GM10248 (cell line): ENCODE measurements around the gene VAT1L.
"Not testable (repeated sequence)": the region's sequence is repeated elsewhere in the genome, so short reads cannot be mapped to it uniquely, and the experiment has no call there.

ENCODE experiments used
- CTCF ChIA-PET: fragments of 300-600 bp; sonication (Branson Sonifier 250); formaldehyde crosslinking; extraction: SDS; loops from one replicate; lab custom pipeline; 2021; ENCODE audit warnings: antibody characterized with exemption; lab: Yijun Ruan, JAX
- POLR2A ChIA-PET: fragments of 350-650 bp; sonication (Branson Sonifier 250); formaldehyde crosslinking; extraction: SDS; loops from one replicate; lab custom pipeline; 2020; ENCODE audit warnings: antibody characterized with exemption; lab: Yijun Ruan, JAX
- DNase-seq: peaks from one replicate; pipeline ENCODE4 v3.0.0; 2012; ENCODE audit errors: extremely low spot score
- TF ChIP-seq, protein P1 (sequence below): IDR thresholded peaks from 2 replicates; pipeline ENCODE4 v1.5.1; 2012; ENCODE audit warnings: mild to moderate bottlenecking, low read depth; ENCODE audit errors: extremely low read depth, missing control alignments, control extremely low read depth

VAT1L gene

DNA sequence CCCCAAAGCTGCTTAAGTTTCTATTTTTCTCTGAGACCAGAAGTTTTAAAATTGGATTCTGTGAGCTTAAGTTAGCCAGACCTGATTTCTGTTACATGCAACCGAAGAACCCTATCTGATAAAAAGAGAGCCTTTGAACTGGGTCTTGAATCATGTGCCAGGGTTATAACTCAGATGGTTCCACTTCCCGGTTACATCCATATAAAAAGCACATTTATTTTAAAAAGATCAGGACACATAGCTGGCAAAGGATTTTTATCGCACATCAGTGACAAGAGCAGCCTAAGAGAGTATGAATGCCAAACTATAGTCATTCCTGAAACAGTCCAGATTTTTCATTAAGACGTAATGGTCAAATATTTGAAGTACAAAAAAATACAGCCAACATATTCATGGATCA, 201.5 kb downstream of the VAT1L start:
- CTCF ChIA-PET, result interaction anchor here (4.1 kb wide), 1 partner anchor 13 kb away, joined by 24 read pairs; no protein-coding TSS in a partner anchor
- DNase-seq, result no peak
- POLR2A ChIA-PET, result no interaction called here
- TF ChIP-seq, protein P1, sequence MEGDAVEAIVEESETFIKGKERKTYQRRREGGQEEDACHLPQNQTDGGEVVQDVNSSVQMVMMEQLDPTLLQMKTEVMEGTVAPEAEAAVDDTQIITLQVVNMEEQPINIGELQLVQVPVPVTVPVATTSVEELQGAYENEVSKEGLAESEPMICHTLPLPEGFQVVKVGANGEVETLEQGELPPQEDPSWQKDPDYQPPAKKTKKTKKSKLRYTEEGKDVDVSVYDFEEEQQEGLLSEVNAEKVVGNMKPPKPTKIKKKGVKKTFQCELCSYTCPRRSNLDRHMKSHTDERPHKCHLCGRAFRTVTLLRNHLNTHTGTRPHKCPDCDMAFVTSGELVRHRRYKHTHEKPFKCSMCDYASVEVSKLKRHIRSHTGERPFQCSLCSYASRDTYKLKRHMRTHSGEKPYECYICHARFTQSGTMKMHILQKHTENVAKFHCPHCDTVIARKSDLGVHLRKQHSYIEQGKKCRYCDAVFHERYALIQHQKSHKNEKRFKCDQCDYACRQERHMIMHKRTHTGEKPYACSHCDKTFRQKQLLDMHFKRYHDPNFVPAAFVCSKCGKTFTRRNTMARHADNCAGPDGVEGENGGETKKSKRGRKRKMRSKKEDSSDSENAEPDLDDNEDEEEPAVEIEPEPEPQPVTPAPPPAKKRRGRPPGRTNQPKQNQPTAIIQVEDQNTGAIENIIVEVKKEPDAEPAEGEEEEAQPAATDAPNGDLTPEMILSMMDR, result no peak

DNA sequence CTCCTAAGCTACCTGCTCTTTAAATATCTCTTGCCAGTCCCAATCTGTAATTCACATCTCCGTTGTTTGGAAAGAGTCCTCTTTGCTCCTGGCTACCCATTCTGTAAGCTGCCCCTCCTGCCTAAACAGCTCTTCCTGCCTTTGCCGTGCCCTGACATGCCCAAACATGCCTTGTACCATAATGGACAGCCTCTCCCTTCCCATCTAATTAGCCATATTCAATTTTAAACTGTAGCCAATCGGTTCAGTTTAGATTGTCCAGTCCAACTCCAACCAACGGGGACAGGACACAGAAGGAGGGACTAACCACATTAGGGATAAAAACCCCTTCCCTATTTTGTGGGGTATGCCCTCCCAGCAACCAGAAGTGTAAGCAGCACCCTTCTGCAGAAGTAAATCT, 203.3 kb downstream of the VAT1L start:
- POLR2A ChIA-PET, result no interaction called here
- no peak for DNase-seq
- TF ChIP-seq, protein P1, result no peak
- CTCF ChIA-PET, result interaction anchor here (0.7 to 3.5 kb wide), 5 partner anchors 11 to 26 kb away, joined by 3 to 20 read pairs (median 3); no protein-coding TSS in a partner anchor

DNA sequence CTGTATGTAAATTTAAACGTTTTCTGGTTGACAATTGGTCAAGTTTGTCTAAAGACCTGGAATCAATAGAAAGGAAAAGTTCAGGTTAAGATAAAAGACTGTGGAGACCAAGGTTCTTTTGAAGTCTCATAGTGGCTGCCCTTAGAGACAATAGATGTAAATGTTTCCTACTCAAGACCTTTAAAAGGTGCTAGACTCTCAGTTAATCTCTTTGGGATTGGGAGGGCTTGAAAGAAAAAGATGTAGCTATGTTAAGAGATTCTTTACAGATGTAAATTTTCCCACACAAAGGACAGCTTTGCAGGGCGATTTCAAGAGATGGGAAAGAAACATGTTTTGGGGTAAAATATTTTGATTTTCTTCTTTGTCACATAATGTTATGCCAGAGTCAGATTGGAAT, 204.0 kb downstream of the VAT1L start:
- DNase-seq, POLR2A ChIA-PET: not testable (repeated sequence)
- CTCF ChIA-PET, result interaction anchor here (0.7 to 3.5 kb wide), 3 partner anchors 10 to 18 kb away, joined by 3 to 20 read pairs (median 3); no protein-coding TSS in a partner anchor

DNA sequence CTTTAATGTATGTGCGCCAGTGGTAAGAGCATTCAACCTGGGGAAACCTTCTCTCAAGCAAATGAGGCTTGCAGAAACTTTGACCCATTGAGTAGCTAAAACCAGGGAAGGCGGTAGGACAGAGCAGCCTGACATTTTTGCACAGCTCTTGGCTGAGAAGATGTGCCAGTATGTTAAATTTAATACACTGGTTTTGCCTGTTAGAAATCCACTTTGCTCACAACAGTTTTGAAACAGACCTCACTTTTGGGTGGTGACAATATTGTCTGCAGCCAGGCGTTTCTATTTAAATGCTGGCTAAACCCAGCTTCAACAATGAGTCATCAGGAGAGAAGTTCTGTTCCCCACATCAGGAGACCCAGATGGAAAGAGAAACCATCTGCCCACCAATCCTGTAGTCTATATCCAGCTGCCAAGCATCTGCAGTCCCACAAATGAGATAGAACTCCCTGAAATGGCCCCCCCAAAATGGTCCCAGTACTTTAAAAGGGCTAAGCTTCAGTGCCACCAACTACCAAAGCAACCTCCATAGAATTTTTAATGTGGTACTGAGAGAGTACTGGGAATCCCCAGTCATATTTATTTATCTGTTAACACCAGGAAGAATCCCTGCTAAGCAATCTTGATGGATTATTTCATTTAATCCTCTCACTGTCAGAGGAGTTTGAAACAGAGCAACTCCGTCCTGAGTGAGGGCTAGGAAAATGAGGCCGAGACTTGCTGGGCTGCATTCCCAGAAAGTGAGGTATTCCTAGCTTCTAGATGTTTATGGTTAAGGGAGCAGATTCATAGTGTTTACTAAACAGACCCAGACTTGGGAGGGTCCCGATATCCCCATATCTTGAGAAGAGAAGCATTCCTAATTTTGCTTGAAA, 205.0 kb downstream of the VAT1L start:
- DNase-seq, result no peak
- POLR2A ChIA-PET, result no interaction called here

DNA sequence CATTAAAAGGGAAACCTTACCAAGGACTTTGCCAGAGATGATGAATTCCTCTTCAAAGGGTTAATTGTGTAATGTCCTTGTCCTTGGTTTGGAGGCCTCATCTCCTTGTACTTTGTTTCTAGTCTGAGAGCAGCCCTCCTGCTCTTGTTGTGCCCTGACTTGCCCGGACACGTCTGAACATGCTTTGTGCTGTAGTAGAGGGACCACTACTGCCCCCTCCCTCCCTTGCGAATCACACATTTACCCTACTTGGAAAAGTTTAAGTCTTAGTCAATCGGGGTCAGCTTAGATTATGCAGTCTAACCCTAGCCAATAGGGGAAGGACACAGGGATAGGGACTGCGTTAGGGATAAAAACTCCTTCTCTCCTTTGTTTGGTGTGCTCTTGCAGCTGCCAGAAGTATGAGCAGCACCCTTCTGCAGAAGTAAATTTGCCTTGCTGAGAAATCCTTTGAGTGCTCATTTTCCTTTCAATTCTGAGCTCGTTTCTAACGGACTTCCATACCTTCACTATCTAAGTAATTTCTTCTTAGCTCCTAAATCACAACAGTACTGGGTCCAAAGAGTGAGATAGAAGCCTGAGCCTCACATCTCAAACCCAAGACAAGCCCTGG, 207.6 kb downstream of the VAT1L start:
- TF ChIP-seq, protein P1, result no peak
- no peak for DNase-seq
- ChIA-PET CTCF (interaction anchor here (0.9 to 1.3 kb wide), 2 partner anchors 8 to 9 kb away, joined by 4 read pairs; no protein-coding TSS in a partner anchor), POLR2A (no interaction called here)

More for the DNA sequence above, 205.0 kb downstream of the VAT1L start:
- CTCF ChIA-PET, result interaction anchor here (3.5 kb wide), 1 partner anchor 9 kb away, joined by 20 read pairs; no protein-coding TSS in a partner anchor
- TF ChIP-seq, protein P1, result no peak

DNA sequence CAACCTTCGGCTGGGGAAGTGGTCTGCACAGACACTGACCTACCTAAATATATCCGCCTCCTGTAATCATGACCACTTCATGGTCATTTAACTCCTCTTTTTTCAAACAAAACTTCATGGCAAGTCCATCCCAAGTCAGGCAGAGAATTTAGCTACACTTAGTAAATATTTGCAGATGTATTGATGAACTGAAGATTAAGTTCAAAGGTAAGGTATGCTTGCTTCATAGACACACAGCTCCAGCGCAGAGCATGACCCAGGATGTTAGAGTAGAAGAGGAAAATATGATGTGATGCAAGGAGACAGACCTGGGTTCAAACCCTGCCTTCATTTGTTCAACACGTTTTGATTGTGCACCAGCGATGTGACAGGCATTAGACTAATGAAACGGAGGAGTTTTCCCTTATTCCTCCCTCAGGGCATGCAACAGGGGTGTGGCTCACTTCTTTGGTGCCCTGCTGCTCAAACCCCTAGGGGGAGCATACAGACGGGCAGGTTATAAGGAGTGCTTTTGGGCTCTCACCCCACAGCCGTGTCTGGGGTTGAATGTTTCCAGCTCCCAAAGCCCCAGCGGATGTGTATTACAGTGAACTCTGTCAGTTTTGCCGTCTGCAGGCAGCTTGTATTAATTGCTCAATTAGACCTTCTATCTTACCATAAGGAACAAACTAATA, 210.1 kb downstream of the VAT1L start:
- no peak for DNase-seq
- ChIA-PET POLR2A (no interaction called here), CTCF (interaction anchor here (1.1 to 1.7 kb wide), 3 partner anchors 20 to 324 kb away, joined by 3 read pairs; no protein-coding TSS in a partner anchor)
- TF ChIP-seq, protein P1, result no peak
